ENCODE data around the gene NUDT9.
"Not testable (repeated sequence)": the region's sequence is repeated elsewhere in the genome, so short reads cannot be mapped to it uniquely, and the experiment has no call there.

The NUDT9 gene, protein sequence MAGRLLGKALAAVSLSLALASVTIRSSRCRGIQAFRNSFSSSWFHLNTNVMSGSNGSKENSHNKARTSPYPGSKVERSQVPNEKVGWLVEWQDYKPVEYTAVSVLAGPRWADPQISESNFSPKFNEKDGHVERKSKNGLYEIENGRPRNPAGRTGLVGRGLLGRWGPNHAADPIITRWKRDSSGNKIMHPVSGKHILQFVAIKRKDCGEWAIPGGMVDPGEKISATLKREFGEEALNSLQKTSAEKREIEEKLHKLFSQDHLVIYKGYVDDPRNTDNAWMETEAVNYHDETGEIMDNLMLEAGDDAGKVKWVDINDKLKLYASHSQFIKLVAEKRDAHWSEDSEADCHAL

DNA sequence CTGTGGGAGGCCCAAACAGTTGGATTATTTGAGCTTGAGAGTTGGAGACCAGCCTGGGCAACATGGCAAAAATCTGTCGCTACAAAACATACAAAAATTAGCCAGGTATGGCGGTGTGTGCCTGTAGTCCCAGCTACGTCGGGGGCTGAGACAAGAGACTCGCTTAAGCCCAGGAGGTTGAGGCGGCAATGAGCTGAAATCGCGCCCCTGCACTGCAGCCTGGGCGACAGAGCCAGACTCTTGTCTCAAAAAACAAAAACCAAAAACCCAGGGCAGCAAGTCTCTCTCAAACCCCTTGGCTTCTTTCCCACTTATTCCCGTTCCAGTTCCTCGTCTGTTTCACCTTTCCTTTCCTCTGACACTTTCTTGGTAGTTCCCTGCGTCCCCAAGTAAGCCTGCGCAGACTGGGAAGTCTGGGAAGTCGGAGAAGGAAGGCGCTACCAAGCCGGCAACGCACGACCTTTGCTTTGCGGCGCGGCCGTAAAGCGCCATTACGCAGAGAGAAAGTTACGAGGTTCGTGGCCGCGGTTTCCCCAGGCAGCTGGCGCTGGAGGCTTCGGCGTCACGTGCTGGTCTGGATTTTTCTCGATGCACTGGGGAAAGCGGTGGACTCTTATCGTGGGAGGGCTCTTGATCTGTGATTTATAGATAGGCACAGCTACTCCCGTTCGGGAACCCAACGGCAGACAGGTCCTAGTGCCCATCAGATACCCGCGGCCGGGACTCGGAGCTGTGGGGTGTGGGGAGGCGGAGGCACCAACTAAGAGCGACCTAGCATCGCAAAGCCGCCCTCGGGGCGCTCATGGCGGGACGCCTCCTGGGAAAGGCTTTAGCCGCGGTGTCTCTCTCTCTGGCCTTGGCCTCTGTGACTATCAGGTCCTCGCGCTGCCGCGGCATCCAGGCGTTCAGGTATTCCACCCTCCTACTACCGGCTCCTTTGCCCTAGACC is at the start of gene NUDT9:
Gene NUDT9, plus strand, starts transcription at position 470 of the 949 bp plus-strand sequence. Its CDS starts 333 bp downstream, at position 803.
- no CpG with 5 or more reads among the region's 58 CpGs for WGBS (ENCODE audit: insufficient coverage, insufficient read length)
- no peak within 1 kb of the TSS for H3K27ac ChIP-seq (ENCODE audit: low read length)
- peak; percentile 89 for DNase-seq (ENCODE audit: low read depth, low spot score)
- peaks cover 3% of the 10 kb centered on the region; the same call in 1 of the 2 replicates for H3K4me1 ChIP-seq (ENCODE audit: control insufficient read depth, insufficient read depth, low read length)
- H3K27me3 ChIP-seq (ENCODE audit: control insufficient read depth, insufficient read depth, low read length): no peaks in the 10 kb centered on the region
- H3K9me3 ChIP-seq (ENCODE audit: control insufficient read depth, insufficient read depth, low read length): no peaks in the 10 kb centered on the region
- H3K36me3 ChIP-seq (ENCODE audit: control insufficient read depth, insufficient read depth, low read length): no peaks in the 10 kb centered on the region
- H3K4me3 ChIP-seq (ENCODE audit: low read length): peak within 1 kb of the TSS; percentile 82; the same call in 1 of the 2 replicates

DNA sequence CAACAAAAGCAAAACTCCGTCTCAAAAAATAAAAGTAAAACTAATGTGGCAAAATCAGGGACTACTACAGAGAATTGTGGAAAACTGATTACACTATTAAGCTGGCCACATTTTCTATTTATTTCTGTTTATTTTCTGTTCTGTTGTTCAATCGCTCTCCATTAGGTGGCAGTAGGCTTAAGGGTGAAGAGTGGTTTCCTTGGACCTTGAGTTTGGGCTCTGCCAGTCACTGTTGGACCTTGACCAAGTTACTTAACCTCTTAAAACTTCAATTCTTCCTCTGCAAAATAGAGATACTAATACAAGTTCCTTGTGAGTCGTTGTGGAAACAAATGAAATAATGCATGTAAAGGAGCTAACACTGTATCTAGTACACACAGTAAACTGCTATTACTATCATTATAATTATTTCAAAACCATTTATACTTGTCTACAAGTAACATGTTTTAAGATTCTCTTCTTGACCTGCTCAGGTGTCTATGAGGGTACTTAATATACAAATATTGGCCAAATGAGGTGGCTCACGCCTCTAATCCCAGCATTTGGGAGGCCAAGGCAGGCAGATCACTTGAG is 46.6 kb upstream of the NUDT9 start:
- H3K36me3 ChIP-seq (ENCODE audit: control insufficient read depth, insufficient read depth, low read length): no peaks in the 10 kb centered on the region; the same call in 1 of the 2 replicates
- H3K4me1 ChIP-seq (ENCODE audit: control insufficient read depth, insufficient read depth, low read length): no peaks in the 10 kb centered on the region
- no peak for DNase-seq (ENCODE audit: low read depth, low spot score)
- no peak overlapping the region for H3K27ac ChIP-seq (ENCODE audit: low read length)
- no peaks in the 10 kb centered on the region for H3K27me3 ChIP-seq (ENCODE audit: control insufficient read depth, insufficient read depth, low read length)
- H3K4me3 ChIP-seq (ENCODE audit: low read length): no peak overlapping the region
- no peaks in the 10 kb centered on the region for H3K9me3 ChIP-seq (ENCODE audit: control insufficient read depth, insufficient read depth, low read length)
- WGBS (ENCODE audit: insufficient coverage, insufficient read length): no CpG with 5 or more reads among the region's 4 CpGs

DNA sequence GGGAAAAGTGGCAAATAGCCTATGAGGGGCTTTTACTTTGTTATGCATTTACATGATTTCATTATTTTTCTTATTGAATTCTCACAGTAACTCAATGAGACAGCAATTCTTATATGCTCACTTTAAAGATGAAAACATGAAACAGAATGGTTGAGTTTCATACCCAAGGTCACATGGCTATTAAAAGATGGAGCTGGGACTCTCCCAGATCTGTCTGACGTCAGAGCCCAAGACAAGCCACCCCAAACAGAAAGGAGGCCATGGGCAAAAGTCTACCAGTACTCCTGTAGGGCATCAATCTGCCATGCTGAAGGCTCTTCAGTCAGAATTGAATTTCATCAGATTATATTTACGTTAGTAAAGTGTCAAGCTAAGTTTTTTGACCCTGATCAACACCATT is 44.6 kb upstream of the NUDT9 start:
- WGBS (ENCODE audit: insufficient coverage, insufficient read length): no CpG with 5 or more reads among the region's 2 CpGs
- no peak overlapping the region for H3K27ac ChIP-seq (ENCODE audit: low read length)
- no peak overlapping the region for H3K4me3 ChIP-seq (ENCODE audit: low read length)
- H3K36me3 ChIP-seq (ENCODE audit: control insufficient read depth, insufficient read depth, low read length): no peaks in the 10 kb centered on the region
- no peaks in the 10 kb centered on the region for H3K27me3 ChIP-seq (ENCODE audit: control insufficient read depth, insufficient read depth, low read length)
- no peaks in the 10 kb centered on the region for H3K4me1 ChIP-seq (ENCODE audit: control insufficient read depth, insufficient read depth, low read length)
- no peak for DNase-seq (ENCODE audit: low read depth, low spot score)
- H3K9me3 ChIP-seq (ENCODE audit: control insufficient read depth, insufficient read depth, low read length): no peaks in the 10 kb centered on the region

- Histone ChIP-seq H3K27ac (ENCODE audit: low read length) (no peak overlapping the region), H3K4me3 (ENCODE audit: low read length) (no peak overlapping the region), H3K27me3 (ENCODE audit: control insufficient read depth, insufficient read depth, low read length) (no peaks in the 10 kb centered on the region), H3K4me1 (ENCODE audit: control insufficient read depth, insufficient read depth, low read length) (no peaks in the 10 kb centered on the region), H3K36me3 (ENCODE audit: control insufficient read depth, insufficient read depth, low read length) (no peaks in the 10 kb centered on the region), H3K9me3 (ENCODE audit: control insufficient read depth, insufficient read depth, low read length) (no peaks in the 10 kb centered on the region; the same call in 1 of the 2 replicates)
- WGBS (ENCODE audit: insufficient coverage, insufficient read length): no CpG with 5 or more reads among the region's 2 CpGs
- DNase-seq (ENCODE audit: low read depth, low spot score): no peak
These were observed 40.3 kb upstream of the NUDT9 start for GRCh38 chr4:87382116-87382515.

DNA sequence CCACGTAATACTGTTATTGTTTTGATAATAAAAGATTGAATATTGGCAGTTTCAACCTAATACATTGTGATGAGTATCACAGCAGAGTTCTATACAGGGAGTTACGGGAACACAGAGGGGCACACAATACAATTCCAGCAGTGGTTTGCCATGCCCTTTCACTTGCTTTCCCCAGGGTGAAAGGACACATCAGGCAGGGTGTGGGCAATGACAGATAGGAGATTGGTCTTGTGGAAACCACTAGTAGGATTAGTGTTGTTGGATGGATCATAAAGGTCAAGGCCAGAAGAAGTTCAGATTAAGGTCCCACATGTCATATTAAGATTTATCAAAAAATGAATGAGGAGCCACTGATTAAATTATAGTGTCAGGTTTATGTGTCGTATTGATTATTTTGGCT is 39.4 kb upstream of the NUDT9 start:
- H3K36me3 ChIP-seq (ENCODE audit: control insufficient read depth, insufficient read depth, low read length): no peaks in the 10 kb centered on the region
- no peak for DNase-seq (ENCODE audit: low read depth, low spot score)
- no peak overlapping the region for H3K4me3 ChIP-seq (ENCODE audit: low read length)
- WGBS (ENCODE audit: insufficient coverage, insufficient read length): 100% methylated on average over 1 of the region's 3 CpGs
- no peaks in the 10 kb centered on the region; the same call in 1 of the 2 replicates for H3K9me3 ChIP-seq (ENCODE audit: control insufficient read depth, insufficient read depth, low read length)
- H3K27ac ChIP-seq (ENCODE audit: low read length): no peak overlapping the region
- no peaks in the 10 kb centered on the region for H3K27me3 ChIP-seq (ENCODE audit: control insufficient read depth, insufficient read depth, low read length)
- no peaks in the 10 kb centered on the region for H3K4me1 ChIP-seq (ENCODE audit: control insufficient read depth, insufficient read depth, low read length)

GRCh38 chr4:87384466-87385132 is 37.8 kb upstream of the NUDT9 start:
- H3K4me3 ChIP-seq (ENCODE audit: low read length); H3K36me3 ChIP-seq (ENCODE audit: control insufficient read depth, insufficient read depth, low read length): not testable (repeated sequence)
- no CpG with 5 or more reads among the region's 9 CpGs for WGBS (ENCODE audit: insufficient coverage, insufficient read length)

GRCh38 chr4:87387237-87387636 is 35.1 kb upstream of the NUDT9 start:
- no peak overlapping the region for H3K4me3 ChIP-seq (ENCODE audit: low read length)
- WGBS (ENCODE audit: insufficient coverage, insufficient read length): no CpG with 5 or more reads among the region's 3 CpGs
- no peaks in the 10 kb centered on the region for H3K27me3 ChIP-seq (ENCODE audit: control insufficient read depth, insufficient read depth, low read length)
- H3K27ac ChIP-seq (ENCODE audit: low read length): no peak overlapping the region
- H3K9me3 ChIP-seq (ENCODE audit: control insufficient read depth, insufficient read depth, low read length): no peaks in the 10 kb centered on the region; the same call in 1 of the 2 replicates
- no peak for DNase-seq (ENCODE audit: low read depth, low spot score)
- H3K4me1 ChIP-seq (ENCODE audit: control insufficient read depth, insufficient read depth, low read length): no peaks in the 10 kb centered on the region
- no peaks in the 10 kb centered on the region for H3K36me3 ChIP-seq (ENCODE audit: control insufficient read depth, insufficient read depth, low read length)

More at GRCh38 chr4:87384466-87385132, 37.8 kb upstream of the NUDT9 start:
- H3K27ac ChIP-seq (ENCODE audit: low read length); H3K4me1 ChIP-seq (ENCODE audit: control insufficient read depth, insufficient read depth, low read length); H3K9me3 ChIP-seq (ENCODE audit: control insufficient read depth, insufficient read depth, low read length); DNase-seq (ENCODE audit: low read depth, low spot score); H3K27me3 ChIP-seq (ENCODE audit: control insufficient read depth, insufficient read depth, low read length): not testable (repeated sequence)

GRCh38 chr4:87388901-87389300 is 33.5 kb upstream of the NUDT9 start:
- Histone ChIP-seq H3K9me3 (ENCODE audit: control insufficient read depth, insufficient read depth, low read length) (no peaks in the 10 kb centered on the region; the same call in 1 of the 2 replicates), H3K4me3 (ENCODE audit: low read length) (no peak overlapping the region), H3K4me1 (ENCODE audit: control insufficient read depth, insufficient read depth, low read length) (no peaks in the 10 kb centered on the region), H3K27me3 (ENCODE audit: control insufficient read depth, insufficient read depth, low read length) (no peaks in the 10 kb centered on the region), H3K36me3 (ENCODE audit: control insufficient read depth, insufficient read depth, low read length) (no peaks in the 10 kb centered on the region), H3K27ac (ENCODE audit: low read length) (no peak overlapping the region)
- no peak for DNase-seq (ENCODE audit: low read depth, low spot score)
- no CpG with 5 or more reads among the region's 3 CpGs for WGBS (ENCODE audit: insufficient coverage, insufficient read length)

- H3K36me3 ChIP-seq (ENCODE audit: control insufficient read depth, insufficient read depth, low read length); H3K27ac ChIP-seq (ENCODE audit: low read length); H3K9me3 ChIP-seq (ENCODE audit: control insufficient read depth, insufficient read depth, low read length); H3K27me3 ChIP-seq (ENCODE audit: control insufficient read depth, insufficient read depth, low read length); DNase-seq (ENCODE audit: low read depth, low spot score); H3K4me1 ChIP-seq (ENCODE audit: control insufficient read depth, insufficient read depth, low read length); H3K4me3 ChIP-seq (ENCODE audit: low read length): not testable (repeated sequence)
- no CpG with 5 or more reads among the region's 20 CpGs for WGBS (ENCODE audit: insufficient coverage, insufficient read length)
These were observed 32.3 kb upstream of the NUDT9 start for GRCh38 chr4:87390055-87390454.

DNA sequence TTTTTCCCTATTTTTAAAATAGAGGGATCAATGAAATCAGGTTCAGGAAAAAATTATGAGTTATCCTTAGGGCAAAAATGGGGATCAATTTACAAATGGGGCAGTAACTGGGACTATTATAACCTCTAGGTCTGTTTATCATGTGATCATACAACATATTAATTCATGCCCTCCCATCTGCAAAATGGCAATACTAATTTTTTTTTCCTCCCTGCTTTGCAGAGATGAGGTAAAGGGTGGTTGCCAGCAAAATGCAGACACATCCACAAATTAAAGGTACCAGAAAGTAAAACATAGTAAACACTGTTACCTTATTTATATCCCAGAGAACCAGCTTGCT is 31.9 kb upstream of the NUDT9 start:
- Histone ChIP-seq H3K27me3 (ENCODE audit: control insufficient read depth, insufficient read depth, low read length) (no peaks in the 10 kb centered on the region), H3K9me3 (ENCODE audit: control insufficient read depth, insufficient read depth, low read length) (no peaks in the 10 kb centered on the region), H3K4me3 (ENCODE audit: low read length) (peak overlapping the region; percentile 37; the same call in 1 of the 2 replicates), H3K27ac (ENCODE audit: low read length) (no peak overlapping the region), H3K4me1 (ENCODE audit: control insufficient read depth, insufficient read depth, low read length) (no peaks in the 10 kb centered on the region), H3K36me3 (ENCODE audit: control insufficient read depth, insufficient read depth, low read length) (no peaks in the 10 kb centered on the region)
- no peak for DNase-seq (ENCODE audit: low read depth, low spot score)
